ENCODE measurements around the gene TMEM72.

TMEM72 gene

GRCh38 chr10:44911081-44911540 is at the start of gene TMEM72:
TSS of gene TMEM72 (plus strand) at chr10:44911337. CDS start at chr10:44911513, 176 bp downstream.
- TF ChIP-seq, protein P1, sequence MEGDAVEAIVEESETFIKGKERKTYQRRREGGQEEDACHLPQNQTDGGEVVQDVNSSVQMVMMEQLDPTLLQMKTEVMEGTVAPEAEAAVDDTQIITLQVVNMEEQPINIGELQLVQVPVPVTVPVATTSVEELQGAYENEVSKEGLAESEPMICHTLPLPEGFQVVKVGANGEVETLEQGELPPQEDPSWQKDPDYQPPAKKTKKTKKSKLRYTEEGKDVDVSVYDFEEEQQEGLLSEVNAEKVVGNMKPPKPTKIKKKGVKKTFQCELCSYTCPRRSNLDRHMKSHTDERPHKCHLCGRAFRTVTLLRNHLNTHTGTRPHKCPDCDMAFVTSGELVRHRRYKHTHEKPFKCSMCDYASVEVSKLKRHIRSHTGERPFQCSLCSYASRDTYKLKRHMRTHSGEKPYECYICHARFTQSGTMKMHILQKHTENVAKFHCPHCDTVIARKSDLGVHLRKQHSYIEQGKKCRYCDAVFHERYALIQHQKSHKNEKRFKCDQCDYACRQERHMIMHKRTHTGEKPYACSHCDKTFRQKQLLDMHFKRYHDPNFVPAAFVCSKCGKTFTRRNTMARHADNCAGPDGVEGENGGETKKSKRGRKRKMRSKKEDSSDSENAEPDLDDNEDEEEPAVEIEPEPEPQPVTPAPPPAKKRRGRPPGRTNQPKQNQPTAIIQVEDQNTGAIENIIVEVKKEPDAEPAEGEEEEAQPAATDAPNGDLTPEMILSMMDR (IDR thresholded peaks at IDR 0.05), result no peak
- no peak within 1 kb of the TSS for H3K4me3 ChIP-seq
- no peak for DNase-seq (ENCODE audit: low spot score)
- H3K27ac ChIP-seq, result no peak within 1 kb of the TSS

- no peak overlapping the region for H3K4me3 ChIP-seq
- no peak overlapping the region for H3K27ac ChIP-seq
- DNase-seq (ENCODE audit: low spot score), result no peak
- TF ChIP-seq, protein P1 (IDR thresholded peaks at IDR 0.05), result no peak
These were observed 49.0 kb upstream of the TMEM72 start for GRCh38 chr10:44862006-44862751.

DNA sequence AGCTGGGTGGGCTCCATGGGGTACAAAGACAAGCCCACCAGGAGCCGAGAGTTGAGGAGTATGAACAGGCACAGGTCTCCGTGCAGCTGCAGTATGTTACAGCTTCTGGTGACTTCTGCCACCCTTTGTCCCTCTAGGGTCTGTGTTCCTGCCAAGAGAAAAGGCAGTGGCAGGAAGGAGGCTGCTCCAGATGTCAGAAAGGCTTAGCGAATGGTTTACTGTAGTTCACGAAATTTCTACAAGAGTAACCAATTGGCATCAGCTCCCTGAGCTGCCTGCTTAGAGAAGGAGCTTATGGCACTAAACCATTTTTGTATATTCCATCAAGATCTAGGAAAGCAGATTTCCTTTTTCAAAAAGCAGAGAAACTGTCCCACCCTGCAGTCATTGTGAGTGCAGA is 48.2 kb upstream of the TMEM72 start:
- no peak overlapping the region for H3K4me3 ChIP-seq
- DNase-seq (ENCODE audit: low spot score), result no peak
- no peak overlapping the region for H3K27ac ChIP-seq

GRCh38 chr10:44863344-44864047 is 47.6 kb upstream of the TMEM72 start:
- no peak overlapping the region for H3K4me3 ChIP-seq
- DNase-seq (ENCODE audit: low spot score), result no peak
- TF ChIP-seq, protein P1 (IDR thresholded peaks at IDR 0.05), result no peak
- H3K27ac ChIP-seq, result no peak overlapping the region

More for the DNA sequence above, 48.2 kb upstream of the TMEM72 start:
- TF ChIP-seq, protein P1 (IDR thresholded peaks at IDR 0.05), result no peak

DNA sequence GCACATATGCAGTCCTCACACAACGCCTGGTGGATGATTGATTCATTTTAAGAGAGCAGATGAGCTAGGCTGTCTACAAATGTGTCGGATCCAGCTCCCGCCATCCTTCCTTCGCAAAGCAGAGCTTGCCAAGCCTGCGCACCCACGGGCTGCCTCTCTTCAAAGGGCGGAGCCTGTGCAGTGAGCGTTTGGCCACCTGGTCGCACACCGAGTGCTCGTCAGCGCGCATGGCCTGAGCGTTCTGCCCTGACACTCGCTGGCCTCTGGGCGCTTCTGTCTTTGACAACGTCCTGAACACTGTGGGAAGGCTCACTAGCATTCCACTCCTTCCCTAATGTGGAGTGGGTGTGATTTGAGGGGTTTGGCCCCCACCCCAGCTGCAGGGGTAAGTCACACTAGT is 47.1 kb upstream of the TMEM72 start:
- Histone ChIP-seq H3K27ac (peak overlapping the region; percentile 52 to 81), H3K4me3 (peak overlapping the region; percentile 77)
- DNase-seq (ENCODE audit: low spot score), result no peak
- TF ChIP-seq, protein P1 (IDR thresholded peaks at IDR 0.05), result no peak

- DNase-seq (ENCODE audit: low spot score), result peak; percentile 92
- Histone ChIP-seq H3K4me3 (peak overlapping the region; percentile 77), H3K27ac (peak overlapping the region; percentile 52 to 81)
- TF ChIP-seq, protein P1 (IDR thresholded peaks at IDR 0.05), result peak; percentile 98
These were observed 46.4 kb upstream of the TMEM72 start for GRCh38 chr10:44864637-44865288.

Measured in coronary artery (tissue), 2 donors.